ENCODE results near the gene BET1L. TPM values are rescaled to one million over a fixed set of nuclear protein-coding genes. Genes with fewer than 3 reads are reported as not detected.

BET1L gene
- total RNA-seq, 2 experiments from 2014 or later, result 39.3 to 44.5 TPM

DNA sequence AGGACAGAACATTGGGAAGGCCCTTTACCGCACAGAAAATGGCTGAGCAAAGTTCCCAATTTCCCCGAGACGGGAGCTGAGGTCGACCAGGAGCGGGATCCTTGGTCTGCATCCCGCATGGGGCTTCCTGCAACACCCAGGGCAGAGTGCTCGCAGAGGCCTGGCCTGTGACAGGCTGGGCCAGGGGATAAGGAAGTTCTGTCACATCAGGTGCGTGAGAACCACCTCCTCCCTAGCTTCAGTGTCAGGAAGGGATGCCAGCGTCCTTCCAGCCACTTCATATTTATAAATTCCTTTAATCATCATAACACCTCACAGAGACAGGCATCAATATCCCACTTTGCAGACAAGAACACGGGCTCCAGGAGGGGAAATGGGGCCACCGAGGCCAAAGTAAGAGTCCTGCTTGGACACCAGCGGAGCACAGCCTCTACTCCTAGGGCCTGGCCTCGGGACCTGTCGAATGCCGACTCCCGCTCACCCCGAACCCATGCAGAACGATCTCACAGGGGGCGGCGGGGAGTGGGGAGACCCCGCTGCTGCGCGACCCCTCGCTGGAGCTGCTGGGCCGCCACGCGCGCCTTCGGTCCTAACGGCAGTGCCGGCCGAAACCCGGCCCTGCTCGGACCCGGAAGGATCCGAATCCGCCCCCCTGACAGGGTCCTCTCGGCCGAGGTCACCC is 532 bp downstream of the BET1L start:
- Mint-ChIP-seq H3K27ac (peak overlapping the region; percentile 100), H3K4me3 (peak overlapping the region; percentile 96), H3K9me3 (no peaks in the 10 kb centered on the region), H3K36me3 (ENCODE audit: low read depth) (peaks cover 55% of the 10 kb centered on the region), H3K4me1 (peaks cover 62% of the 10 kb centered on the region), H3K27me3 (no peaks in the 10 kb centered on the region)
- ChIA-PET CTCF (interaction anchor here (0.8 to 2.5 kb wide), 13 partner anchors 10 to 312 kb away, joined by 3 to 9 read pairs (median 5); partner anchors contain the start of genes PSMD13, PTDSS2 and RNH1), POLR2A (interaction anchor here (0.6 to 4.4 kb wide), 28 partner anchors 9 to 487 kb away, joined by 3 to 51 read pairs (median 5); partner anchors contain the start of genes HRAS, IFITM2, IFITM5 and PHRF1)
- peak; percentile 36 for DNase-seq

DNA sequence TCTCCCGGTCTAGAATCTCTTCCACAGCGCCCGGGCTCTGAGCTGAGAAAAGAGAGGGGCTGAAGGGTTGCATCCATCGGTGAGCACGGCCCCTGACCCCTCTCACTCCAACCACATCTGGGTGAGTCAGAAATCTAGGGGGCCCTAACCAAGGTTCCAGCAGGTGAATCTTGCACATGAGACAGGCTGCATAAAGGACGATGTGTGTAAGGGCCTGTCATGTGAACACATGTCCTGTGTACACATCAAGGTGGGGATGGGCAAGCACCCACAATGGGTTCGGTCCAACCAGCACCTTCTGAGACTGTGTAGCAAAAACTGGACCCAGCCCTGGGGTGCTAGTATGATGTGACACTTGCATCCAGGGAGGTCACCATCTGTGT is 1.2 kb downstream of the BET1L start:
- peak overlapping the region; percentile 96 for H3K4me3 Mint-ChIP-seq
- no peaks in the 10 kb centered on the region for H3K9me3 Mint-ChIP-seq
- ChIA-PET POLR2A (interaction anchor here (0.6 to 4.4 kb wide), 14 partner anchors 9 to 370 kb away, joined by 3 to 51 read pairs (median 13); partner anchors contain the start of genes PHRF1, PSMD13, PTDSS2 and RNH1), CTCF (interaction anchor here (1.5 to 2.5 kb wide), 3 partner anchors 111 to 313 kb away, joined by 4 to 7 read pairs (median 6); no protein-coding TSS in a partner anchor)
- H3K27me3 Mint-ChIP-seq, result no peaks in the 10 kb centered on the region
- H3K36me3 Mint-ChIP-seq (ENCODE audit: low read depth), result peaks cover 48% of the 10 kb centered on the region
- peak; percentile 15 for DNase-seq
- peak overlapping the region; percentile 95 for H3K27ac Mint-ChIP-seq
- H3K4me1 Mint-ChIP-seq, result peaks cover 62% of the 10 kb centered on the region

DNA sequence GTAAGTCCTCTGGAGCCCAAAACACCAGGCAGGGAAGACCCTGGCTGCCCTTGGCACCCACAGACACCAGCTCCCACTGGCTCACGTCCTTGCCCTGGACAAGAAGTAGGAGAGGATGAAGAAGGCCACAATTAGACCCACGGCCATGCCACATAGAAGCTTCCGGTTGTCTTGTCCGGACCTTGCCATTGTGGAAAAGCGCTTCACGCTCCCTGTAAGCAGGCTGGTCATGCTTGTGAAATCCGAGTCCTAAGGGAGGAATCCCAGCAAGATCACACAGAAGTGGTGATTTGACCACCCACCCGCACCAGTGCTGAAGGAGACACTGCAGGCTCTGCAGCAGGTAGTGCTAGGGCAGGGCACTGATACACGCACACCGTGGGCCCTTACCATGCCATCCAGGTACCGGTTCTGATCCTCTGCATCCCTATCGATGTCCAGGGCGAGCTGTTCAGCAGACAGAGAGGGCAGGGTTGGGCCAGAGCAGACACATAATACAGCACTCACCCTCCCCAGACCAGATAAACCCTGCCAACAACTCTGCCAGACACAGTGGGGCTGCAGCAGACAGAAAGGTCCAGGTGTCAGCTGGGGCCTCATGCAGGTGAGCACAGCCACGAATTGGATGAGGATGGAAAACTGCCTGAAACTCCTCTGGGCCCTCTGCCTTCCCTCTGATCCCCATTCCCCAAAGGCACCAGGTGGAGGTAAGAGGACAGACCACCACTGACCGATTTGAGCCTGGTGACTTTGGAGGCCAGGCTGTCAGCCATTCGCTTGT is 1.8 kb downstream of the BET1L start:
- H3K27me3 Mint-ChIP-seq, result no peaks in the 10 kb centered on the region
- H3K4me3 Mint-ChIP-seq, result peak overlapping the region; percentile 96
- H3K9me3 Mint-ChIP-seq, result no peaks in the 10 kb centered on the region
- CTCF ChIA-PET, result no interaction called here
- H3K27ac Mint-ChIP-seq, result peak overlapping the region; percentile 95
- H3K4me1 Mint-ChIP-seq, result peaks cover 59% of the 10 kb centered on the region
- DNase-seq, result peak; percentile 14
- H3K36me3 Mint-ChIP-seq (ENCODE audit: low read depth), result peaks cover 44% of the 10 kb centered on the region
- POLR2A ChIA-PET, result interaction anchor here (0.6 to 4.4 kb wide), 4 partner anchors 32 to 111 kb away, joined by 3 to 27 read pairs (median 8); partner anchors contain the start of genes PSMD13 and SIRT3

DNA sequence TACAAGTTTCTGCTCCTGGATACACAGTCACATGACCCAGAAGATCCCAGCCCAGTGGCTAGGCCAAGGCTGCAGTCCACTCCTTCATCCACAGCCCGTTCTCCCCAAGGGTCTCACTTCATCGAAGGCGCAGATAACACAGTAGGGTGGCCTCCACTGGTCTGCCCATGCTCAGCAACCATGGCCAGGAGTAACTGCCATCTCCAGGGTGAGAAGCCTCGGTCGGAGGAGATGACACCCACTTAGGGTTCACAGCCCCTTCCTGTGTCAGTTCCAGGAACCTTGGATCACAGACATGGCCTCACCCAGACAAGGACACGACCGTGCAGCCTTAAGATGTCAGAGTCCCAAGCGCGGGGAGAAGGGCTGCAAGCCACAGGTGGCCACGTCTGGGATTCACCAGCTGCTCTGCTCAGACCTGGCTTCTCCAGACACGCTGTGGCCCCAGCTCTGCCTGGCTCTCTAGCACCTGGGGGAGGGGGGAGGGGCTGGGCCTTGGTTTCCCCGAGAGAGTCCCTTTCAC is 2.6 kb downstream of the BET1L start:
- Mint-ChIP-seq H3K27me3 (no peaks in the 10 kb centered on the region), H3K36me3 (ENCODE audit: low read depth) (peaks cover 37% of the 10 kb centered on the region), H3K9me3 (no peaks in the 10 kb centered on the region), H3K27ac (no peak overlapping the region), H3K4me3 (no peak overlapping the region), H3K4me1 (peaks cover 51% of the 10 kb centered on the region)
- DNase-seq, result peak; percentile 15
- CTCF ChIA-PET, result no interaction called here
- POLR2A ChIA-PET, result interaction anchor here (1.6 kb wide), 1 partner anchor 32 kb away, joined by 5 read pairs; the partner anchor contains the start of genes PSMD13 and SIRT3

DNA sequence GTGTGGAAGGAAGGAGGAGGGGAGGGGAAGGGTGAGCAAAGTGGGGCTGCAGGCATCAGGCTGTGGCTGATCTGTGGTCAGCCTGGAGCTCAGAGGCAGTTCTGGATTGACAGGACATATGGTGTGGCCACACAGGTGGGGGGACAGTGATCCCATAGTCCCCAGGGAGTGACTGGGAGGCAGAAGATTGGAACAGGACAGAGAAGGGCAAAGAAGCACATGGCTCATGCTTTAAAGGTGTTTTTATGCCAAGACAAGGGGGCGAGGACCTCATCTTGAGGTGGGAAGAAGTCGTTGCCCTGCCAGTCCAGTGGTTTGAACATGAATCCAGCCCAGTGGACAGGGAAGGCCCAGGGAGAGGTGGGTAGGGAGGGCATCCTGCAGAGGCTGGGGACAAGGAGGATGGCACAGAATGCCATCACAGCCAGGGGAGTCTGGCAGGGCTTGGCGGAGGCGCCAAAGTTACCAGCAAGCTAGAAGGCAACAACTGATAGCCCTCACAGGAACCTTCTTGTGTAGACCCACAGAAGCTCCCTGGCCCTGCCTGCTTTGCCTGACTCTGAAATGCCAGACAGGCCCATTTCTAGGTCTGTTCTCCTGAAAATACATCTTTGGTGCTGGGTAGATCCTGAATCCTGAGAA is 3.1 kb downstream of the BET1L start:
- Mint-ChIP-seq H3K27me3 (no peaks in the 10 kb centered on the region), H3K36me3 (ENCODE audit: low read depth) (peaks cover 32% of the 10 kb centered on the region), H3K4me3 (no peak overlapping the region), H3K27ac (peak overlapping the region; percentile 33), H3K9me3 (no peaks in the 10 kb centered on the region), H3K4me1 (peaks cover 47% of the 10 kb centered on the region)
- peak; percentile 13 for DNase-seq
- ChIA-PET CTCF (no interaction called here), POLR2A (interaction anchor here (1.6 kb wide), 1 partner anchor 33 kb away, joined by 5 read pairs; the partner anchor contains the start of genes PSMD13 and SIRT3)

DNA sequence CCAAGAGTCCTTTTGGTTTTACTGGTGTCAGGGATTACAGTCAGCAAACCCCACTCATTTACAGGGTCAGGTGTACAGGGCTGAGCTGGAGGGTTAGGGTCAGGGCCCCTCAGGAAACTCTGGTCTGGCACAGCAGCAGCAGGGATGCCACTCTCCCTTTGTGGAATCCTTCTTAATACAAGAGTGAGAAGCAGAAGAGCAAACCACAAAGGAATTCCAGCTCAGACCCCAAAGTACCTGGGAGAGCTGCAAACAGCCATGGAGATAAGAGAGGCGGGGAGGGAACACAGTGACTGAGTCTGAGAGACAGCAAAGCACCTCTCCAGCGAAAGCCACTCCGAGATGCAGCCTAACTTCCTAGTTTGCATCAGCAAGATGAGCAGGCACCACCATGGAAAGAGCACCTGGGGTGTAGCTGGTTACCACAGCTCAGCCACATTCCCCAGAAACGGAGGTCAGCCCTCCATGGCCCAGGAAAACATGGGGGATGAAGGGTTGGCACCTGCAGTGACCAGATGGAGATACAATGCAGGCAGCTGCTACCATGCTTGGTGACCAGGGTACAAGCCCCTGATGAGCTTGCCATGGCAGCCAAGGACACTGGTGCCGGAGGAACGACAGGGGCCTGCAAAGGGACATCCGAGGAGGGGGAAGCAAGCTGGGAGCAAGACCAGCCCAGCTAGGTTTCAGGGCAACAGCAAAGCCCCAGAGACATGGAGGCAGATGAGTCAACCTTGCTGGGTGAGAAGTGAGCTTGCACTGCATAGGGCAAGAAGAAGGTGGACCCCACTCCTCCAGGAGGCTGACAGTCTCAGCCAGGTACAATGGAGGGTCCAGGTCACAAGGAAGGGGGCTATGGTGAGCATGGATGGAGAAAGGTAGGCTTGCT is 3.9 kb downstream of the BET1L start:
- no peak overlapping the region for H3K27ac Mint-ChIP-seq
- DNase-seq, result peak; percentile 11
- H3K36me3 Mint-ChIP-seq (ENCODE audit: low read depth), result peaks cover 29% of the 10 kb centered on the region
- no peaks in the 10 kb centered on the region for H3K27me3 Mint-ChIP-seq
- no peak overlapping the region for H3K4me3 Mint-ChIP-seq
- H3K9me3 Mint-ChIP-seq, result no peaks in the 10 kb centered on the region
- CTCF ChIA-PET, result no interaction called here
- peaks cover 46% of the 10 kb centered on the region for H3K4me1 Mint-ChIP-seq
- POLR2A ChIA-PET, result no interaction called here

DNA sequence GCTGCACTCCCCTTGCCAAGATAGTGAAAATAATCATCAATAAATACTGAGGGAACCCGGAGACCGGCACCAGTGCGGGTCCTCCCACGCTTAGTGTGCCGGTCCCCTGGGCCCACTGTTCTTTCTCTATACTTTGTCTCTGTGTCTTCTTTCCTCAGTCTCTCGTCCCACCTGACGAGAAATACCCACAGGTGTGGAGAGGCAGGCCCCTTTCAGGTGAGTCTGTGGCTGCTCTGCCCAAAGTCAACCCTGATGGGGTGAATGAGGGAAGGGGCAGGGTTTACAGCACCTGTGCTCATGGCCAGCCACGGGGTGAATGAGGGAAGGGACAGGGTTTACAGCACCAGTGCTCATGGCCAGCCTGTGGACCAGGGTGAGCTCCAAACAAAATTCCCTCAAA is 4.7 kb downstream of the BET1L start:
- peak; percentile 15 for DNase-seq
- Mint-ChIP-seq H3K27me3 (no peaks in the 10 kb centered on the region), H3K27ac (peak overlapping the region; percentile 78), H3K36me3 (ENCODE audit: low read depth) (peaks cover 21% of the 10 kb centered on the region), H3K4me3 (peak overlapping the region; percentile 15), H3K9me3 (no peaks in the 10 kb centered on the region), H3K4me1 (peaks cover 46% of the 10 kb centered on the region)
- ChIA-PET CTCF (no interaction called here), POLR2A (no interaction called here)

DNA sequence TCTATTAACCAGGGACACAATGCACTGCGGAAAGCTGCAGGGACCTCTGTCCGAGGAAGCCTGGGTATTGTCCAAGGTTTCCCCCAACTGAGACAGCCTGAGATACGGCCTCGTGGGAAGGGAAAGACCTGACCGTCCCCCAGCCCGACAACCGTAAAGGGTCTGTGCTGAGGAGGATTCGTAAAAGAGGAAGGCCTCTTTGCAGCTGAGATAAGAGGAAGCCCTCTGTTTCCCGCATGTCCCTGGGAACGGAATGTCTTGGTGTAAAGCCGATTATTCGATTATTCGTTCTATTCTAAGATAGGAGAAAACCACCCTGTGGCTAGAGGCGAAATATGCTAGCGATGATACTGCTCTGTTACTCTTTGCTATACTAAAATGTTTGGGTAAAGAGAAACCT is 5.2 kb downstream of the BET1L start:
- POLR2A ChIA-PET, result no interaction called here
- H3K27ac Mint-ChIP-seq, result peak overlapping the region; percentile 78

DNA sequence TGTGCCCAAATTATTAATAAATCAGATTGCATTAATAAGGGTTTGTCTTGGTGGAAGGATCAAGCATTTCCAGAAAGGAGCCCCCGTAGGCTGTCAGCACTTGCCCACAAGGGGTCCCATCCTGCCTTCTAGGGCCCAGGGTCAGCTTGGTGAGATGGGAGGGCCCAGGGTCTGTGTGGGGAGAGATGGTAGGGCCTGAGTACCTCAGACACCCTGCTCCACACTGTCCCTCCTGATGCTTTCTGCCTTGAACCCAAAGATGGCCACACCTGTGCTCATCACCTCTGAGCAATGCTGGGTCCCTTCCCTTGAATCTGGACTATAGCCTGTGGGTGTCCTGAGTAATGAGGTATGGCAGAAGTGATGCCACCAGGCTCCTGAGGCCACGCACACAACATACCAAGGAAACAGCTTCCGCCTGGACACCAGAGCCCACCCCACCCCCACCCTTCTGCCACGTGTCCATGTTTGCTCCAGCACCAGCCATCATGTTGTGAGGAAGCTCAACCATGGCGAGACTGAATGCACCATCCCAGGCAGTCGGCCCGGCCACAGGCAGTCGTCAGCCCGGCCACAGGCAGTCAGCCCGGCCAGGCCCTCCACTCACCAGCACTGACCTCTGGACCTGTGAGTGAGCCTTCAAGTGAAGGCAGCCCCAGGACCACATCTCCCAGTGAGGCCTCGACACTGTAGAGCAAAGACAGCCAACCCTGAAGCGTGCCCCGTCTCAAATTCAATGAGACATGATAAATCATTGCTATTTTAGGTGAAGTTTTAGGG is 6.8 kb downstream of the BET1L start:
- DNase-seq, result peak; percentile 14
- POLR2A ChIA-PET, result no interaction called here
- Mint-ChIP-seq H3K27ac (peak overlapping the region; percentile 2), H3K9me3 (no peaks in the 10 kb centered on the region), H3K4me1 (peaks cover 39% of the 10 kb centered on the region), H3K4me3 (no peak overlapping the region), H3K36me3 (ENCODE audit: low read depth) (peaks cover 10% of the 10 kb centered on the region), H3K27me3 (no peaks in the 10 kb centered on the region)
- CTCF ChIA-PET, result no interaction called here

More for the DNA sequence above, 5.2 kb downstream of the BET1L start:
- Mint-ChIP-seq H3K27me3 (no peaks in the 10 kb centered on the region), H3K4me1 (peaks cover 46% of the 10 kb centered on the region), H3K36me3 (ENCODE audit: low read depth) (peaks cover 17% of the 10 kb centered on the region), H3K9me3 (no peaks in the 10 kb centered on the region), H3K4me3 (peak overlapping the region; percentile 15)
- CTCF ChIA-PET, result no interaction called here
- peak; percentile 7 for DNase-seq

DNA sequence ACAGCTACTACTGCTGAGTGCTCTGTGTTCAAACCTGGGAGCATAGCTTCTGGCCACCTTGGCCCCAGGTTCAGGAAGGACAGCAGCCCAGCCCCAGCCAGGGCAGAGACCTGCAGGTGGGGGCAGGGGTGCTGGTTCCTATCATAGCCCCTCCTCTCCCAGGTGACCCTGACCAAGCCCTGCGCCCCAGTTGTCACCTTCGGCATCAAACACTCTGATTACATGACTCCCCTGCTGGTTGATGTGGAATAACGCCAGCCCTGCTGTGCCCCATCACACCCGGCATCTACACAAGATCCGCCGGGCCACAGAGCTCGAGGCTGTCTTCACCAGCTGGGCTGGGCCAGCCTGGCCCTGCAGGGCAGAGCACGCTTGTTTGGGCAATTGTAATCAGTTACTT is 7.4 kb downstream of the BET1L start:
- H3K4me1 Mint-ChIP-seq, result peaks cover 35% of the 10 kb centered on the region
- ChIA-PET CTCF (no interaction called here), POLR2A (no interaction called here)
- DNase-seq, result peak; percentile 16
- no peak overlapping the region for H3K4me3 Mint-ChIP-seq
- H3K27me3 Mint-ChIP-seq, result no peaks in the 10 kb centered on the region
- no peaks in the 10 kb centered on the region for H3K9me3 Mint-ChIP-seq
- no peak overlapping the region for H3K27ac Mint-ChIP-seq
- peaks cover 10% of the 10 kb centered on the region for H3K36me3 Mint-ChIP-seq (ENCODE audit: low read depth)

DNA sequence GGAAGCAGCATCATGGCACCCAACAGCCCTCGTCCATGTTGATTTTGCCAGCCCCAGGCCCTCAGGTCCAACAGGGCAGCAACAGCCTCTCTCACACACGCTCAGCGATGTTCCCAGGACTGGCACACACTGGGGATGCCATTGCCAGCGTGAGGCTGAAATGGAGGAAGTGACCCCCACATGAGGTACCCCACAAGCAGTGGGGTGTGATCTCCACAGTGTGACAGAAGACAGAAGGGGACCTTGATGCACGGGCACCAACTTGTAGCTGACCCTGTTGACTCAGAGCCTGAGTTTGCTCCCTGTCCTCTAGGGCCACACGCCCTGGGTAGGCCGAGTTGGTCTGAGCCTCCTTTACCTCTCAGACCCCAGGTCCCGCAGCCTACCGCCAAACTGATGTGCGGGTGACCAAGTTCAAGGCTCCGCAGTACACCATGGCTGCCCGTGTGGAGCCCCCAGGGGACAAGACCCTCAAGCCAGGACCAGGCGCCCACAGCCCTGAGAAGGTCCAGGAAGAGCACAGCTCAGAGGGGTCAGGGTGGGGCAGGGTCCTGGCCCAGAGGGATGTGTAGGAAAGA is 8.1 kb downstream of the BET1L start:
- CTCF ChIA-PET, result no interaction called here

More for the DNA sequence above, 8.1 kb downstream of the BET1L start:
- POLR2A ChIA-PET, result no interaction called here
- H3K36me3 Mint-ChIP-seq (ENCODE audit: low read depth), result peaks cover 9% of the 10 kb centered on the region
- H3K27ac Mint-ChIP-seq, result no peak overlapping the region
- no peaks in the 10 kb centered on the region for H3K27me3 Mint-ChIP-seq
- H3K4me3 Mint-ChIP-seq, result no peak overlapping the region
- DNase-seq, result peak; percentile 14
- no peaks in the 10 kb centered on the region for H3K9me3 Mint-ChIP-seq
- peaks cover 32% of the 10 kb centered on the region for H3K4me1 Mint-ChIP-seq

All from activated CD4-positive, alpha-beta memory T cell treated with anti-CD3 and anti-CD28 coated beads, Interleukin-2, amount 10 ng/mL, durations not matched to agents 7 days and 5 days (primary cell).